Fibroblast of mammary gland (primary cell): ENCODE data around the gene NUDT5.
"Not testable (repeated sequence)": the region's sequence is repeated elsewhere in the genome, so short reads cannot be mapped to it uniquely, and the experiment has no call there.

ENCODE experiments used
- DNase-seq: peaks from one replicate; pipeline ENCODE4 v3.0.0-alpha.2; 2010; ENCODE audit warnings: low read depth
- H3K4me3 ChIP-seq: 2 replicates; pipeline ENCODE4 v1.5.1; 2011; ENCODE audit warnings: low read depth, mild to moderate bottlenecking, low read length, moderate library complexity; ENCODE audit not compliant: control insufficient read depth
- CTCF ChIP-seq: conservative IDR thresholded peaks from 2 replicates; pipeline ENCODE4 v1.5.1; 2011; ENCODE audit warnings: low read depth, low read length, inconsistent platforms; ENCODE audit not compliant: control insufficient read depth, insufficient read depth

Gene NUDT5

GRCh38 chr10:12184165-12184564 is 11.5 kb downstream of the NUDT5 start:
- no peak for TF ChIP-seq CTCF
- no peak overlapping the region for H3K4me3 ChIP-seq
- no peak for DNase-seq

- TF ChIP-seq CTCF: no peak
- H3K4me3 ChIP-seq: no peak overlapping the region
- no peak for DNase-seq
Observed at GRCh38 chr10:12181065-12181775, 14.5 kb downstream of the NUDT5 start.

- no peak overlapping the region for H3K4me3 ChIP-seq
- no peak for TF ChIP-seq CTCF
- no peak for DNase-seq
Observed at GRCh38 chr10:12180221-12180974, 15.3 kb downstream of the NUDT5 start.

- no peak for TF ChIP-seq CTCF
- H3K4me3 ChIP-seq: no peak overlapping the region
- no peak for DNase-seq
Observed at GRCh38 chr10:12179606-12180170, 16.0 kb downstream of the NUDT5 start.

- DNase-seq: peak; percentile 55
- no peak for TF ChIP-seq CTCF
- H3K4me3 ChIP-seq: no peak overlapping the region
Observed at GRCh38 chr10:12177642-12178041, 18.0 kb downstream of the NUDT5 start.

GRCh38 chr10:12171512-12171911 is 24.2 kb downstream of the NUDT5 start:
- not testable (repeated sequence) for DNase-seq, H3K4me3 ChIP-seq
